Activated T-helper 2 cell treated with anti-CD3 and anti-CD28 coated beads, Interferon-gamma antibody, Interleukin-2, Interleukin-4, amounts not matched to agents 10 μg/mL and 5 μg/mL and 100 μg/mL, durations not matched to agents 14 hours and 24 hours and 36 hours (primary cell): ENCODE data around the gene METTL17. TPM values are rescaled to one million over a fixed set of nuclear protein-coding genes. Genes with fewer than 3 reads are reported as not detected.
A peak's percentile ranks its signal among the peaks of the same experiment; 100 is the strongest.

Source experiments
- DNase-seq: peaks from one replicate; pipeline ENCODE4 v3.0.0; 2021; ENCODE audit warnings: low spot score
- H3K27ac Mint-ChIP-seq: one replicate; pipeline ENCODE4 v1.8.0; 2021; ENCODE audit warnings: mixed read lengths
- H3K27me3 Mint-ChIP-seq: one replicate; pipeline ENCODE4 v1.8.0; 2021; ENCODE audit warnings: low read depth, mixed read lengths
- H3K36me3 Mint-ChIP-seq: one replicate; pipeline ENCODE4 v1.8.0; 2021; ENCODE audit warnings: low read depth, mixed read lengths
- H3K4me1 Mint-ChIP-seq: one replicate; pipeline ENCODE4 v1.8.0; 2021; ENCODE audit warnings: low read depth, mixed read lengths
- H3K4me3 Mint-ChIP-seq: one replicate; pipeline ENCODE4 v1.8.0; 2021; ENCODE audit warnings: low read depth, mild to moderate bottlenecking, moderate library complexity, mixed read lengths
- H3K9me3 Mint-ChIP-seq: one replicate; pipeline ENCODE4 v1.8.0; 2021; ENCODE audit warnings: mixed read lengths
- intact Hi-C: fragments of 100-400 bp; cut with micrococcal nuclease; formaldehyde crosslinking; loops from one replicate; pipeline ENCODE4 v1.15.1; 2023
- total RNA-seq: library from RNA; stranded (reverse); gene quantifications from 2 replicates; pipeline ENCODE4 v1.2.3, GENCODE V29; 2022

Gene METTL17
- total RNA-seq, 1 donor from 2014 or later: 102 TPM

DNA sequence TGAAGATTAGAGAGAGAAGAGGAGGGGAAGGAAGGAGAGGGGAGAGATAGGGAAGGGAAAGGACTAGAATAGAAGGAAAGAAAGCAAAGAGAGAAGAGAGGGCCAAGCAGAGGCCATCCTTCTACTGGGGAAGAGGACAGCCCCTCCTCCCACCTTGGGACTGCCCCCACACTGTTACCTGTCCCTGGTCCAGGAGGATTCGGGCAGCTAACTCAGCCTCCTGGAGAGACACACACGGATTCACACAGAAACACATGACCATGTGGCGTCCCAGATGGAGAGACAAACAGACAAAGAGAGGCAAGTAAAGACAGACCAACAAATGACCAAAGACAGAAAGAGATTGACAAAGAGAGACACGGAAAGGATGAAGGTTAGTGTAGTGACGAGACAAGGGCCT, 32.9 kb downstream of the METTL17 start:
- Mint-ChIP-seq H3K27me3 (peaks cover 46% of the 10 kb centered on the region), H3K27ac (no peak overlapping the region), H3K9me3 (no peaks in the 10 kb centered on the region), H3K4me1 (peaks cover 6% of the 10 kb centered on the region), H3K36me3 (no peaks in the 10 kb centered on the region), H3K4me3 (peak overlapping the region; percentile 10)
- DNase-seq: no peak
- intact Hi-C loops: no loop called here

DNA sequence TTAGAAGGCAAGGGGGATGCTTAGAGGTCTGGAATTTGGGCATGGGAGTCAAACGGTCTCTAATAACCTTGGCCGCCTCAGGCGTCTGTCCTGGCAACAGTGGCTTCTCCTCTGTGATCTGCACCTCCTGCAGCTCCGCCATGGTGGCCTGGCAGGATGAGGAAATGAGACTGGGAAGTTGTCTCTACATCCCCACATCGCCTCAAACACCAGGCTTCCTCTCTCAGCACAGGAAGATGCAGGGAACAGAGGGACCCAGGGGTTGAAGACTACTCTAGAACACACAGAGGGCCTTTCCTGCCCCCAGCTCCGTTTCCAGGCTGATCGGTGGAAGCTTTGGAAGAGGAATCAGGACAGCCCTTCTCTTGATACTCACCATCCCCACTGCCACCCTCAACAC, 33.4 kb downstream of the METTL17 start:
- no peak overlapping the region for H3K27ac Mint-ChIP-seq
- peaks cover 46% of the 10 kb centered on the region for H3K27me3 Mint-ChIP-seq
- H3K4me1 Mint-ChIP-seq: peaks cover 6% of the 10 kb centered on the region
- intact Hi-C loops: no loop called here
- no peak for DNase-seq
- no peaks in the 10 kb centered on the region for H3K9me3 Mint-ChIP-seq
- H3K4me3 Mint-ChIP-seq: no peak overlapping the region
- no peaks in the 10 kb centered on the region for H3K36me3 Mint-ChIP-seq

DNA sequence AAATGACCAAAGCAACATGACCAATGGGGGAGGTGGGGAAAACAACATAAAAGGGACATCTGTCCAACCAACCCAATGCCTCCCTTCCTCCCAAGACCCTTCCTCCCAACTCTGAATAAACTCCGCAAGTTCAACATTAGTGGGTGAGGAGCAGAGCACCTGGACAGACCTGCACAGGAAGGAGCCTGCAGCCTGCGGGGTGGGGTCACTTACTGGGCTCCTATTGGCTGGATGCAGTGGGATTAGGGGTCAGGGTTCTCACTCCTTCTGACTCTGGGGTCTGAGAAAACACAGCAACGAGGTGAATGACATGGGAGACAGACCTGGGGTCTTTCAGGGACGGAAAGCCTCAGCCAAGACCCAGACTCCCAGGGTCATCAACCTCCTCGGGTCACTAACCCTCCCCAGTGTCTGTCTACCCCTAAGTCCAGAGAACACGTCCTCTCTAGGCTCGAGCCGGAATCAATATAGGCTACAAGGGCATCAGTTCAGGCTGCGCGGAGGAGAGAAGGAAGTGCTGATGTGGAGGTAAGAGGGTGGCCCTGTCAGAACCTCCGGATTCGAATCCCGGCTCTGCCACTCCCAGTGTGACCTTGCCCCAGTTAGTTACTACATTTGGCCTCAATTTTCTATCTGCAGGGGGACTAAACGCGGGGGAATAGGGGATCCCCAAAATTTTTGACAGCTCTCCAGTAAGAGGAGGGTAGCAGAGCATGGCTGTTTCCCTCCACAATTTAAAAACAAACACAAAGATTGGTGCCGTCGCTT, 34.2 kb downstream of the METTL17 start:
- no peak overlapping the region for H3K27ac Mint-ChIP-seq
- H3K4me3 Mint-ChIP-seq: peak overlapping the region; percentile 70
- H3K36me3 Mint-ChIP-seq: no peaks in the 10 kb centered on the region
- intact Hi-C loops: no loop called here
- H3K27me3 Mint-ChIP-seq: peaks cover 46% of the 10 kb centered on the region
- DNase-seq: no peak
- H3K4me1 Mint-ChIP-seq: peaks cover 6% of the 10 kb centered on the region
- H3K9me3 Mint-ChIP-seq: no peaks in the 10 kb centered on the region

DNA sequence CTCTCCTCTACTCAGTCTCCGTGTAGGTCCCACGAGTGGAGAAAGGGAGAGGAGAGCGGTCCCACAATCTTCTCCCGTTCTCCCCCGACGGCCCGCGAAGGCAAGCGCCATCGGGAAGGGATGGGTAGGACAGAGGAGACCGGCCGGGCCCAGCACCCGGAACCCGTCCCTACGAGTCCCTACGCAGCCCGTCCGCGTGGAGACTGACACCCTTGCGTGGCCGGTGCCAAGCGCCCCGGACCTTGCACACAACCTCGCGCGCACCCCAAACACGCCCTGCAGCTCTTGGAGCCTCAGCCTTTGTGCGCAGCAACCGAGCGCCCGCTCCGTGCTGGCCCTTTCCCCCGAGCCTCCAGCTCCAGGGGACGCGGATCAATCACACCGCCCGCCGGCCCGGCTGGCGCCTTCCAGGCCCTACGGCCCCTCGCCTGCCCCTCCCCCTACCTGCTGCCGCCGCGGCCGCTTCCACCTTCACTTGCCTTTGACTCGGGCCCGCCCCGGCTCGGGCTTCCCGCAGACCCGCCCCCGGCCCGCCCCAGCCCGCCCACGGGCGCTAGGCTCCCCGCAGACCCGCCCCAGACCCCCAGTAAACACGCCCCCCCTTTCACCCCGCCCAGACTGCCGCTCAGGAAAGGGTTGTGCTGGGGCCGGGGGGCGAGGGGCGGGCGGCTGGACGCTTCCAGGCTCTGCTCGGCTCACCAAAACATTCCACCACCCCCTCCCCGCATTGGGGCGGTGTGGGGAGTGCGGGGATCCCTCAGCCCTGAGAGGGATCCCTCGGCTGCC, 35.0 kb downstream of the METTL17 start, which contains the start of gene NDRG2:
Gene NDRG2 (minus strand): TSS at position 477 of the 786 bp plus-strand sequence. CDS start 1,746 bp downstream, outside the sequence.
- H3K27me3 Mint-ChIP-seq: peaks cover 46% of the 10 kb centered on the region
- no peak within 1 kb of the TSS for H3K27ac Mint-ChIP-seq
- H3K4me3 Mint-ChIP-seq: peak within 1 kb of the TSS; percentile 70
- H3K9me3 Mint-ChIP-seq: no peaks in the 10 kb centered on the region
- DNase-seq: peak; percentile 56
- H3K36me3 Mint-ChIP-seq: no peaks in the 10 kb centered on the region
- intact Hi-C loops: no loop called here
- H3K4me1 Mint-ChIP-seq: peaks cover 6% of the 10 kb centered on the region

DNA sequence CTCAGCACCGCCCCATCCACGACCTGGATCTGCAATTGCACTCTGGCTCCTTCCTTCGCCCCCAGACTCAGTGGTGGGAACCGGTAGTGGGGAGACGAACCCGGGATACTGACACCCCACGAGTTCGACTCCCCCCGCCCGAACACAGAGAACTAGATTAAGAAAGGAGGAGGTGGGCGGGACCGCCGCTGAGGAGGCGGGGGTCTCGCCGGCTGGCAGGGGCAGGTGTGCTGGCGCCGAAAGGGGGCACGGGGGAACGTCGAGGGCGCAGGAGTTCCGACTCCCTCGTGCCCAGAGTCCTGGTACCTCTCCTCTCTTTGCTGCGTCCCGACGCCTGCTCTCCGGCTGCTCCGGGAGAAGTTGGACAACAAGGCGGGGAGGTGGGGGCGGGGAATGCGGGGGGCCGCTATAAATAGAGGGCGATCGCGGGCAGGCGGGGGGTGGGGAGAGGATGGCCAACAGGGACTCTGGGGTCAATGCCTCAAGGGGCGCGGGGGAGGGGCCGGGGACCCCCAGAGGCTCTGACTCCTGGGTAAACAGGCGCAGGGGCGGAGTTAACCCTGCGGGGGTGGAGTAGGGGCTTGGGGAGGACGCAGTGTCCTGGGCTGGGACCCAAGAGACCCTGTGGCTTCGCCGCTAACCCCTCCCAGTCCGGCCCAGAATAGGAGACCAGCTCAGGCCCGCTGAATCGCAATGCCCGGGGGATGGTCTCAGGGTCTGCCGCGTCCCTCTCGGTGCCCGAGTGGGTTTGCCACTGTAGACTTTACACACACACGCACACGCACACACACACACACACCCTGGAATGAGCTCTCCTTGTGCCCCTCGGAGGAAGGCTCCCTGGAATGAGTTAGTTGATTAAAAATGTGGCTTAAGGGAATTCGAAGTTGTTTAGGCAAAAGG, 35.8 kb downstream of the METTL17 start:
- intact Hi-C loops: loop anchor here (1.0 kb wide), 1 partner anchor 9 kb away; no protein-coding TSS in a partner anchor
- DNase-seq: no peak
- peaks cover 45% of the 10 kb centered on the region for H3K27me3 Mint-ChIP-seq
- H3K9me3 Mint-ChIP-seq: no peaks in the 10 kb centered on the region
- H3K4me1 Mint-ChIP-seq: peaks cover 6% of the 10 kb centered on the region
- H3K36me3 Mint-ChIP-seq: no peaks in the 10 kb centered on the region
- H3K27ac Mint-ChIP-seq: no peak overlapping the region
- peak overlapping the region; percentile 63 for H3K4me3 Mint-ChIP-seq

DNA sequence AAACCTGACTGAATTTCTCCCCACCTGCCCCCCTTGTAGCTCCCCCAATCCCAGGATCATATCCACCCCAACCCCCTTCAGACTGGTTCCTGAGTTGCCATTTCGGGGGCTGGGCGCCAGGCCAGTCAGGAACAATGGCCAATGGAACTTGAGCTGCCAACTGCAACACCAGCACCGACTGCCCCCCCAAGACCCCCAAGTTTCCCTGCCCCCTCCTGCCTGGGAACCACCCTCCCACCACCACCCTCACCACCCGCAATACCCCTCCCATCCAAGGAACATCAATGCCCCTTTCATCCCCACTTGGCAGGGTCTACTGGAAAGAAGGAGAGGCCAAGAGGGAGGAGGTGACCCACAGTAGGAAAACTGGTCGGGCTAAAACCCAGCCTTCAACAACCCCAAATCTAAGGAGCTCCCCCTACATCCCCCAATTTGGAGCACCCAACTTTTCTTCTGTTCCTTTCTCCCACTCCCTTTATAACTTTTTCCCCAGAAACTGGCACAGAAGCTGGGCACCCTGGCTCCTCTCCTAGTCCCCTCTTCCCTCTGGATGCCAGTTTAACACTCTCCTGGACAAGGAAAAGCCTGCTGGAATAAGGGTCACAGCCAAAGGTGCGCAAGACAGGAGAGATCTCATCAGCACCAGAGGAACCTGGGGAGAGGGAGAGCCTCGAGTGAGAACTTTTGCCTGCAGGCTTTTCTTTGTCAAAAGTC, 36.7 kb downstream of the METTL17 start:
- peaks cover 6% of the 10 kb centered on the region for H3K4me1 Mint-ChIP-seq
- no peak overlapping the region for H3K27ac Mint-ChIP-seq
- peaks cover 43% of the 10 kb centered on the region for H3K27me3 Mint-ChIP-seq
- no peaks in the 10 kb centered on the region for H3K36me3 Mint-ChIP-seq
- no peak overlapping the region for H3K4me3 Mint-ChIP-seq
- intact Hi-C loops: loop anchor here (1.0 kb wide), 1 partner anchor 10 kb away; no protein-coding TSS in a partner anchor
- no peak for DNase-seq
- no peaks in the 10 kb centered on the region for H3K9me3 Mint-ChIP-seq

DNA sequence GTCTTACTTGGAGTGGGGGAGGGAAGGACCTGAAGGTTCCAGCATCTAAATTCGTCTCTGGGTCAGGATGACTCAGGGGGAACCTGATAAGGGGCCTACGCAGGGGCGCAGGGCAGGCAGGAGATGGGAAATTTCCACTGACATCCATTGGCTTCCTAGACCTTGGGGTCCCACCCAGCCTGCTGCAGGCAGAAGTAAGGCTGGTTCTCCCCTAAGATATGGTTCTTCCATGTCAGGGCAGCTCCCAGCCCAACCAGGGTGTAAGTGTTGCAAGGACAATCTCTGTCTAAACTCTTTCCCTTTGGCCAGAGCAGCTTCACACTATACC, 37.2 kb downstream of the METTL17 start:
- H3K4me3 Mint-ChIP-seq: no peak overlapping the region

DNA sequence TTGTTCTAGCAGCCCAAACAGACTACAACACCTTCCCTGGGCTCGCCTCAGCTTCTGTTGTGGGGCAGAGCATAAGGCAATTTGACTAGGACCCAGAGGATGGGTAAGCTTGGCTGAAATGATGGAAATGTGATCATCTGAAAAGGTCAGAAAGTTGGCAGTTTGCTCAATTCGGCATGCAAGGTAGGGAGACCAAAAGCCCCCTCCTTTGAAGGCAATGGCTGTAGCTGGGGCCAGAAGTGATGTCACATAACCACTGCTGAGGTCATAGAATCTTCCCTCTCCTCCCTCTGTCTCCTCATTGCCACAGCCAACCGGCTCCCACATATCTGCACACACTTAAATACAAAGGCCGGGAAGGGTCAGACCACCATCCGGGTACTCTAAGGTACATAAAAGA, 40.1 kb downstream of the METTL17 start, which contains the start of gene TPPP2:
Gene TPPP2 (plus strand): TSS at position 301 of the 400 bp plus-strand sequence. CDS start 365 bp downstream, outside the sequence.
- Mint-ChIP-seq H3K36me3 (no peaks in the 10 kb centered on the region), H3K27ac (no peak within 1 kb of the TSS), H3K4me3 (no peak within 1 kb of the TSS), H3K27me3 (peaks cover 32% of the 10 kb centered on the region), H3K4me1 (no peaks in the 10 kb centered on the region), H3K9me3 (no peaks in the 10 kb centered on the region)
- intact Hi-C loops: no loop called here
- no peak for DNase-seq

More for the DNA sequence above, 37.2 kb downstream of the METTL17 start:
- no peaks in the 10 kb centered on the region for H3K9me3 Mint-ChIP-seq
- no peak overlapping the region for H3K27ac Mint-ChIP-seq
- intact Hi-C loops: loop anchor here (1.0 kb wide), 1 partner anchor 11 kb away; no protein-coding TSS in a partner anchor
- peaks cover 47% of the 10 kb centered on the region for H3K27me3 Mint-ChIP-seq
- DNase-seq: no peak
- peaks cover 6% of the 10 kb centered on the region for H3K4me1 Mint-ChIP-seq
- H3K36me3 Mint-ChIP-seq: no peaks in the 10 kb centered on the region

DNA sequence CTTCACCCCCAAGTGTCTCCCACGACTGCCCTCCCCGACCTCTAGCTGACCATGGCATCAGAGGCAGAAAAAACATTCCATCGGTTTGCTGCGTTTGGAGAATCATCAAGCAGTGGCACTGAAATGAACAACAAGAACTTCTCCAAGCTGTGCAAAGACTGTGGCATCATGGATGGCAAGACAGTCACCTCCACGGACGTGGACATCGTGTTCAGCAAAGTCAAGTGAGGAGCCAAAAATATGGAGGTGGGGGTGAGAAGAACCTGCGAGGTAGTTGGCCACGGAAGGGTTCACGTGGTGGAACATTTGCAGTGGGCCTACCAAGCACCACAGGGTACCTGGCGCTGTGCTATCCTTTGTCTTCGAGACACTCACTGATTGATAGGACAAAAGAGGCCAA, 40.8 kb downstream of the METTL17 start:
- intact Hi-C loops: no loop called here
- no peak overlapping the region for H3K4me3 Mint-ChIP-seq

DNA sequence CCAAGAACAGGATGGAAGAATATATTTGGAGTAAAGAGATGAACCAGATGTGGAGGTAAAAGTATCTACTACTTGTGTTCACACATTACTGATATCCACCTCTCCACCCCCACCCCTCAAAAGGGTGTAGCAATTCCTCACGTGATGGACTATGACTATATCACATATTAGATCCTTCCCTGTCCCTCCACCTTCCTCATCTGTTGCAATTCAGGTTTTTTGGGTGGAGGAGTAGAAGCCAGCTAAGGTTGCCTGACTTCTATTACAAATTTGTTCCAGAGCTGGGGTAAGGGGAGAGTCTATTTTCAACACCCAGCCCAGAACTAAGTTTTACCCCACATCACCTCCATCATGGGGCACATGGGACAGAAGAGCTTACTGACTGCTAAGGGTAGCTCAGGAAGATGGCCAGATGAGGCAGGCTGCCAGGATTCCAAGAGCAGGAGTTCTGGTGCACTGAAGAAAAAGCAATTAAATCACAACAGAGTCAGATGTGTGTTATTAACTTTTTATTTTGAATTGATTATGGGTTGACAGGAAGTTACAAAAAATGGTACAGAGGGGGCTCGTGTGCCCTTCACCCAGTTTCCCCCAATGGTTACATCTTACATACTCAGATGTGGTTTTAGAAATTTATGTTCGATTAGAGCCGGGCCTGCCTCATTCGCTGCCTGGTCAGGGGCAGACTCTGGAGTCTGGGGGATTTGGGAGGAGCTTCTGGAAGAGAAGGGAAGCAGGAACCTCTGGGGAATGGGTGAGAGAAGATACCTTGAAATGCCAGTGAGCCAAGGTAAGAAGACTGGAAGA, 42.7 kb downstream of the METTL17 start:
- no peak for DNase-seq
- intact Hi-C loops: no loop called here
- Mint-ChIP-seq H3K27ac (no peak overlapping the region), H3K27me3 (peaks cover 22% of the 10 kb centered on the region), H3K9me3 (no peaks in the 10 kb centered on the region), H3K4me1 (no peaks in the 10 kb centered on the region), H3K36me3 (no peaks in the 10 kb centered on the region), H3K4me3 (no peak overlapping the region)

More for the DNA sequence above, 40.8 kb downstream of the METTL17 start:
- DNase-seq: no peak
- Mint-ChIP-seq H3K9me3 (no peaks in the 10 kb centered on the region), H3K4me1 (no peaks in the 10 kb centered on the region), H3K27ac (no peak overlapping the region), H3K27me3 (peaks cover 30% of the 10 kb centered on the region), H3K36me3 (no peaks in the 10 kb centered on the region)

DNA sequence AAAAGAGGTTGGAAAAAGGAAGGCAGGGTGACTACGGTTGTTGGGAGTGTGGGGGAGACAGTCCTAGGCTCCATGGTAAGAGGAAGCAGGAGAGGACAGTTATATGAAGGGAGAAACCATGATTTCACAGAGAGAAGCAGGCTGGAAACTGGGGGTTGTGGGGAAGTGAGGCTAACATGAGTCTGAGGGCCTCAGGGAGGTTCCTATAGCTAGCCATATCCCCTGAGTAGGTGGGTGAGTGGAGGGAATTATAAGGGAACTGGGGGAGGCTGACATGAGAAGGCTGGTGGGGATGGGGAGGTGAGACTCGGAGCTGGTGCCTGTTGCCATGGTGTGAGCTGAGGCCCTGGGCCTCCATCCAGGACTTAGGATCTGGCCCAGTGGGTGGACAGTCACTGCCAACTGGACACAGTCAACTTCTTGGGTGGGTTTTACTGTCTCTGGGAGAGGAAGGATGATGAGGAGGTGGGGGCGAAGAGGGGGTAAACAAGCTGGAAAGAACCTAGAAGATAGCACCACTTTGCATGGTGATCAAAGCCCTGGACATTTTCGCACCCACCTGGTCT, 43.4 kb downstream of the METTL17 start:
- H3K27me3 Mint-ChIP-seq: peaks cover 24% of the 10 kb centered on the region
- H3K27ac Mint-ChIP-seq: no peak overlapping the region
- no peak for DNase-seq
- no peak overlapping the region for H3K4me3 Mint-ChIP-seq
- intact Hi-C loops: no loop called here
- H3K4me1 Mint-ChIP-seq: no peaks in the 10 kb centered on the region
- H3K36me3 Mint-ChIP-seq: no peaks in the 10 kb centered on the region
- H3K9me3 Mint-ChIP-seq: no peaks in the 10 kb centered on the region
